ENCODE results near the gene PHLDB1. TPM values are rescaled to one million over a fixed set of nuclear protein-coding genes. Genes with fewer than 3 reads are reported as not detected.

The PHLDB1 gene
- polyA plus RNA-seq, 3 donors, result 0.17 TPM; not detected in 2

DNA sequence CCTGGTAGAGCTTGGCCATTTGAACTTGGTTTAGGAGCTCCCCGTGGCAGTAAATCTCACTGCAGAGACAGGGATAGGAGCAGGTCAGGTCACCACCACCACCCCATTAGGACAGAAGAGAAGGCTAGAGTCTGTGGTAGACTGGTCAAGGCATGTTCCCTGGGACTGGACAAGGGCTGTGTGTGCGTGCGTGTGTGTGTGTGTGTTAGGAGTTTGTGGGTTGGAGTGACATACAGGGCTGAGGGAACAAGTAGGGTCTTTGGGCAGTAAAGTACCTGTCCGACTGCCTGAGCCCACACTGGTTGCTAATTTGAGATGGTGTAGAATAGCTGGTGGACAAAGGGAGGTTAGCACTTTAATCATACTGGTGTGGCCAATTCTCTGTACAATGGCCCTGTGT, 56.0 kb downstream of the PHLDB1 start:
- Histone ChIP-seq H2AFZ (ENCODE audit: insufficient read depth, low read depth, low read length, poor library complexity, severe bottlenecking) (no peak overlapping the region), H3K36me3 (replicated peaks in 1 of 2; ENCODE audit: control insufficient read depth in 1 of 2, insufficient read depth in 2 of 2, low read length in 2 of 2) (no peaks in the 10 kb centered on the region), H3K27ac (ENCODE audit: low read depth in 1 of 2, low read length in 2 of 2) (no peak overlapping the region), H3K79me2 (ENCODE audit: insufficient read depth, low read length) (no peaks in the 10 kb centered on the region), H3K9me3 (replicated peaks in 1 of 2; ENCODE audit: control insufficient read depth in 1 of 2, insufficient read depth in 1 of 2, low read length in 2 of 2) (no peaks in the 10 kb centered on the region), H3K9ac (ENCODE audit: insufficient read depth, low read length, poor library complexity, severe bottlenecking) (no peak overlapping the region), H4K20me1 (ENCODE audit: insufficient read depth, low read length) (no peaks in the 10 kb centered on the region), H3K4me2 (replicated peaks; ENCODE audit: extremely low read depth, low read length, poor library complexity, severe bottlenecking) (no peak overlapping the region), H3K4me1 (ENCODE audit: control insufficient read depth in 1 of 2, insufficient read depth in 2 of 2, low read length in 2 of 2) (peaks cover 3 to 8% of the 10 kb centered on the region in 2 donors), H3K4me3 (replicated peaks in 1 of 3; ENCODE audit: low read depth in 2 of 3, low read length in 3 of 3) (no peak overlapping the region), H3K27me3 (ENCODE audit: control insufficient read depth in 2 of 2, insufficient read depth in 2 of 2, low read length in 2 of 2) (no peaks in the 10 kb centered on the region)
- Mint-ChIP-seq H3K9me3 (no peaks in the 10 kb centered on the region), H3K36me3 (no peaks in the 10 kb centered on the region), H3K27me3 (ENCODE audit: low read depth in 3 of 3) (peaks cover 6 to 16% (median 14%) of the 10 kb centered on the region in 3 donors), H3K4me3 (no peak overlapping the region), H3K27ac (no peak overlapping the region), H3K4me1 (peaks cover 6% of the 10 kb centered on the region)
- 98% methylated on average over 3 of the region's 4 CpGs for WGBS (ENCODE audit: insufficient coverage)
- TF ChIP-seq, protein P1, sequence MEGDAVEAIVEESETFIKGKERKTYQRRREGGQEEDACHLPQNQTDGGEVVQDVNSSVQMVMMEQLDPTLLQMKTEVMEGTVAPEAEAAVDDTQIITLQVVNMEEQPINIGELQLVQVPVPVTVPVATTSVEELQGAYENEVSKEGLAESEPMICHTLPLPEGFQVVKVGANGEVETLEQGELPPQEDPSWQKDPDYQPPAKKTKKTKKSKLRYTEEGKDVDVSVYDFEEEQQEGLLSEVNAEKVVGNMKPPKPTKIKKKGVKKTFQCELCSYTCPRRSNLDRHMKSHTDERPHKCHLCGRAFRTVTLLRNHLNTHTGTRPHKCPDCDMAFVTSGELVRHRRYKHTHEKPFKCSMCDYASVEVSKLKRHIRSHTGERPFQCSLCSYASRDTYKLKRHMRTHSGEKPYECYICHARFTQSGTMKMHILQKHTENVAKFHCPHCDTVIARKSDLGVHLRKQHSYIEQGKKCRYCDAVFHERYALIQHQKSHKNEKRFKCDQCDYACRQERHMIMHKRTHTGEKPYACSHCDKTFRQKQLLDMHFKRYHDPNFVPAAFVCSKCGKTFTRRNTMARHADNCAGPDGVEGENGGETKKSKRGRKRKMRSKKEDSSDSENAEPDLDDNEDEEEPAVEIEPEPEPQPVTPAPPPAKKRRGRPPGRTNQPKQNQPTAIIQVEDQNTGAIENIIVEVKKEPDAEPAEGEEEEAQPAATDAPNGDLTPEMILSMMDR (IDR thresholded peaks at IDR 0.05), result no peak
- intact Hi-C loops (cut with micrococcal nuclease), result no loop called here
- DNase-seq, result no peak

GRCh38 chr11:118663902-118664301, 56.5 kb downstream of the PHLDB1 start:
- Mint-ChIP-seq H3K27me3 (ENCODE audit: low read depth in 3 of 3) (peaks cover 6 to 17% (median 14%) of the 10 kb centered on the region in 3 donors), H3K4me3 (no peak overlapping the region), H3K36me3 (no peaks in the 10 kb centered on the region), H3K9me3 (peaks cover 0 to 4% (median 0%) of the 10 kb centered on the region in 7 donors), H3K4me1 (peaks cover 6% of the 10 kb centered on the region), H3K27ac (no peak overlapping the region)
- intact Hi-C loops (cut with micrococcal nuclease), result no loop called here
- 58% methylated on average over 2 of the region's 3 CpGs for WGBS (ENCODE audit: insufficient coverage)
- Histone ChIP-seq H3K9ac (ENCODE audit: insufficient read depth, low read length, poor library complexity, severe bottlenecking) (no peak overlapping the region), H3K9me3 (replicated peaks in 1 of 2; ENCODE audit: control insufficient read depth in 1 of 2, insufficient read depth in 1 of 2, low read length in 2 of 2) (no peaks in the 10 kb centered on the region), H3K4me2 (replicated peaks; ENCODE audit: extremely low read depth, low read length, poor library complexity, severe bottlenecking) (no peak overlapping the region), H3K27me3 (ENCODE audit: control insufficient read depth in 2 of 2, insufficient read depth in 2 of 2, low read length in 2 of 2) (no peaks in the 10 kb centered on the region), H3K4me1 (ENCODE audit: control insufficient read depth in 1 of 2, insufficient read depth in 2 of 2, low read length in 2 of 2) (peaks cover 3 to 8% of the 10 kb centered on the region in 2 donors), H2AFZ (ENCODE audit: insufficient read depth, low read depth, low read length, poor library complexity, severe bottlenecking) (no peak overlapping the region), H3K36me3 (replicated peaks in 1 of 2; ENCODE audit: control insufficient read depth in 1 of 2, insufficient read depth in 2 of 2, low read length in 2 of 2) (no peaks in the 10 kb centered on the region), H3K4me3 (replicated peaks in 1 of 3; ENCODE audit: low read depth in 2 of 3, low read length in 3 of 3) (no peak overlapping the region), H3K27ac (ENCODE audit: low read depth in 1 of 2, low read length in 2 of 2) (no peak overlapping the region), H4K20me1 (ENCODE audit: insufficient read depth, low read length) (no peaks in the 10 kb centered on the region), H3K79me2 (ENCODE audit: insufficient read depth, low read length) (no peaks in the 10 kb centered on the region)
- TF ChIP-seq, protein P1 (IDR thresholded peaks at IDR 0.05), result no peak
- no peak for DNase-seq

Measured in CD14-positive monocyte (primary cell).